NCI-H524 treated with DMSO at 0.1 percent for 48 hours (cell line): ENCODE results near the gene SCGB1C1.

Experiments used
- DNase-seq: peaks from one replicate; lab custom pipeline; 2025; lab: John Stamatoyannopoulos, UW

The SCGB1C1 gene

DNA sequence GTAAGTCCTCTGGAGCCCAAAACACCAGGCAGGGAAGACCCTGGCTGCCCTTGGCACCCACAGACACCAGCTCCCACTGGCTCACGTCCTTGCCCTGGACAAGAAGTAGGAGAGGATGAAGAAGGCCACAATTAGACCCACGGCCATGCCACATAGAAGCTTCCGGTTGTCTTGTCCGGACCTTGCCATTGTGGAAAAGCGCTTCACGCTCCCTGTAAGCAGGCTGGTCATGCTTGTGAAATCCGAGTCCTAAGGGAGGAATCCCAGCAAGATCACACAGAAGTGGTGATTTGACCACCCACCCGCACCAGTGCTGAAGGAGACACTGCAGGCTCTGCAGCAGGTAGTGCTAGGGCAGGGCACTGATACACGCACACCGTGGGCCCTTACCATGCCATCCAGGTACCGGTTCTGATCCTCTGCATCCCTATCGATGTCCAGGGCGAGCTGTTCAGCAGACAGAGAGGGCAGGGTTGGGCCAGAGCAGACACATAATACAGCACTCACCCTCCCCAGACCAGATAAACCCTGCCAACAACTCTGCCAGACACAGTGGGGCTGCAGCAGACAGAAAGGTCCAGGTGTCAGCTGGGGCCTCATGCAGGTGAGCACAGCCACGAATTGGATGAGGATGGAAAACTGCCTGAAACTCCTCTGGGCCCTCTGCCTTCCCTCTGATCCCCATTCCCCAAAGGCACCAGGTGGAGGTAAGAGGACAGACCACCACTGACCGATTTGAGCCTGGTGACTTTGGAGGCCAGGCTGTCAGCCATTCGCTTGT lies 12.5 kb downstream of the SCGB1C1 start:
- no peak for DNase-seq

- DNase-seq = no peak
These were observed 13.1 kb downstream of the SCGB1C1 start for GRCh38 chr11:206002-206384.

DNA sequence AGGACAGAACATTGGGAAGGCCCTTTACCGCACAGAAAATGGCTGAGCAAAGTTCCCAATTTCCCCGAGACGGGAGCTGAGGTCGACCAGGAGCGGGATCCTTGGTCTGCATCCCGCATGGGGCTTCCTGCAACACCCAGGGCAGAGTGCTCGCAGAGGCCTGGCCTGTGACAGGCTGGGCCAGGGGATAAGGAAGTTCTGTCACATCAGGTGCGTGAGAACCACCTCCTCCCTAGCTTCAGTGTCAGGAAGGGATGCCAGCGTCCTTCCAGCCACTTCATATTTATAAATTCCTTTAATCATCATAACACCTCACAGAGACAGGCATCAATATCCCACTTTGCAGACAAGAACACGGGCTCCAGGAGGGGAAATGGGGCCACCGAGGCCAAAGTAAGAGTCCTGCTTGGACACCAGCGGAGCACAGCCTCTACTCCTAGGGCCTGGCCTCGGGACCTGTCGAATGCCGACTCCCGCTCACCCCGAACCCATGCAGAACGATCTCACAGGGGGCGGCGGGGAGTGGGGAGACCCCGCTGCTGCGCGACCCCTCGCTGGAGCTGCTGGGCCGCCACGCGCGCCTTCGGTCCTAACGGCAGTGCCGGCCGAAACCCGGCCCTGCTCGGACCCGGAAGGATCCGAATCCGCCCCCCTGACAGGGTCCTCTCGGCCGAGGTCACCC lies 13.8 kb downstream of the SCGB1C1 start:
- DNase-seq = no peak

DNA sequence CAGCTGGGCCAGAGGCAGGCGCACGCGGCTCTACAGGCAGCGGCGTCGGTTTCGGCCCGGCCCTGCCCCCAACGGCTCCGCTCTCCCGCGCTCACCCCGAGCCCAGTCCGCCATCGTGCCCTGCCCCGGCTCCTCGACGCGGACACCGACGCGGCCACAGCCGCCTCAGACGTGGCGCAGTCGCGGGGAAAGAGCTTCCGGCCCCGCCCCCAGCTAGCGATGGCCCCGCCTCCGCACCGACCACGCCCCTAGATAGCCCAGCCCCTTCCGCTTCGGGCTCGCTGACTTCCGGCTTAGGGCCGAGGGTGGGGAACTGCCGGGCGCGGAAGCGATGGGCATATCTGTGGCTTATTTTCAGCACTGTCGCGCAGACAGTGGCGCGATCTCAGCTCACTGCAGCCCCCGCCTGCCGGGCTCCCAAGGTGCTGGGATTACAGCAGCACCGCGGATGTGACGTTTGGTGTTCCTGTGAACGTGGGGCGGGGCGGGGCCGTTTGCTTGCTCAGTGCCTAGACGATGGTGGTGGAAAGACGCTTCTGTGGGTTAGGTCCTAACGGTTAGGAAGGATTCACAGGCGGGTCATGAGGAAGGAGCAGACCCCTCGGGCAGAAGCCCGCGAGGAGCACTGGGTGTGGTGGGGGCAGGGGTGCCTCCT lies 14.5 kb downstream of the SCGB1C1 start, which contains the start of the genes BET1L and RIC8A:
BET1L (minus strand) TSS at position 192 of the 655 bp plus-strand sequence; CDS start at position 114, 78 bp downstream.
RIC8A (plus strand) TSS at position 501 of the 655 bp plus-strand sequence. CDS start 1,147 bp downstream, outside the sequence.
- DNase-seq = peak; percentile 64

DNA sequence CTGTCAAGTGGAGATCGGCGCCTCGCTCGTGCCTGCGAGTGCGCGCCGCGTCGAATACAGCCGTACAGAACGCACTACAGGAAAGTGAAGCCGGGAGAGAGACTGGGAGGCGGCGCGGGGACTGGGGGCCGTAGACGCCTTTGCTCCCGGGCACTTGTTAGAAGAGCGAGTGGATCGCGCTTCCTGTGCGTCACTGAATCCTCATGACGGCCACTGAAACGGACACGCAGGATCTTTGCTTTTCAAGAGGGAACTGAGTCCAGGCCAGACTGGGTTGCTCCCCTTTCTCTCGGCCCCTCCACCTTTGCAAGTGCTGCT lies 14.9 kb downstream of the SCGB1C1 start:
- DNase-seq = no peak

DNA sequence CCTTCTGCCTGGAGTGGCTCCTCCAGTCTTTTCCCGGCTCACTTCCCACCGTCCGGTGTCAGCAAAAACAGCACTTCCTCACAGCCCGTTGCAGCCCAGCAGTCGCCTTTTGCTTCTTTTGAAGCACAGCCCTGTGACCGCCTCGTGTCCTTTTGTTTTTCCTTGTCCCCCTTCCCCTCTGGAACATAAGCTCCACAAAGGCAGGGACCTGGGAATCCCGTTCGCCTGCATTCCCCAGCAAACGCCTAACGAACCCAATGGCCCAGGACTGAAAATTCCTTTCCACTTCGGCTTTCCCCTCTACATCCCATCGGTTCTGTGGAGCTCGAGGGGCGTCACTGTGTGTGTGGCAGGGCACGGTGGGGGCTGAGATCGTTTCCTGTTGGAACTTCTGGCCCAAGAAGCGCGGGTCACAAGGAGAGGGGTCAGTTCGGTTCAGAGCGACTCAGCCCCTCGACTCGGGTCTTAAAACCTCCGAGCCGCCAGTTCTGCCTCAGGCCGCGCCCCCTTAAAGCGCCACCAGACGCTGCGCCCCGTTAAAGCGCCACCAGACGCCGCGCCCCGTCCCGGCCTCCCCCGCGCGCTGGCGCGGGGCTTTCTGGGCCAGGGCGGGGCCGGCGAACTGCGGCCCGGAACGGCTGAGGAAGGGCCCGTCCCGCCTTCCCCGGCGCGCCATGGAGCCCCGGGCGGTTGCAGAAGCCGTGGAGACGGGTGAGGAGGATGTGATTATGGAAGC lies 15.5 kb downstream of the SCGB1C1 start:
- peak; percentile 1 for DNase-seq

DNA sequence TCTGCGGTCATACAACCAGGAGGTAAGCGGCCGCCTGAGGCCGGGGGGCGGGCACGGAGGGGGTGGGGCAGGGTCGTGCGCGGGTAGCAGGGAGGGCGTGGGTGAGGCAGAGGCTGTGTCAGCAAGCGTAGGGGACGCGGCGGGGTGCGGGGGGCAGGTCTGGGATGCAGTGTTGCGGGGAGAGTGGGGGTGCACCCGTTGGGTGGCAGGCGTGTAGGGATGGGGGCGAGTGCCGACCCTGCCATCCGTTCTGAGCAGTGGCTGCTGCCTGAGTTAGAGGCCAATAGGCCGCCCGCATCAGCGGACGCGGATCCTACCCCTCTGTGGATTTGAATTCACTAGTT lies 16.0 kb downstream of the SCGB1C1 start:
- DNase-seq = no peak

DNA sequence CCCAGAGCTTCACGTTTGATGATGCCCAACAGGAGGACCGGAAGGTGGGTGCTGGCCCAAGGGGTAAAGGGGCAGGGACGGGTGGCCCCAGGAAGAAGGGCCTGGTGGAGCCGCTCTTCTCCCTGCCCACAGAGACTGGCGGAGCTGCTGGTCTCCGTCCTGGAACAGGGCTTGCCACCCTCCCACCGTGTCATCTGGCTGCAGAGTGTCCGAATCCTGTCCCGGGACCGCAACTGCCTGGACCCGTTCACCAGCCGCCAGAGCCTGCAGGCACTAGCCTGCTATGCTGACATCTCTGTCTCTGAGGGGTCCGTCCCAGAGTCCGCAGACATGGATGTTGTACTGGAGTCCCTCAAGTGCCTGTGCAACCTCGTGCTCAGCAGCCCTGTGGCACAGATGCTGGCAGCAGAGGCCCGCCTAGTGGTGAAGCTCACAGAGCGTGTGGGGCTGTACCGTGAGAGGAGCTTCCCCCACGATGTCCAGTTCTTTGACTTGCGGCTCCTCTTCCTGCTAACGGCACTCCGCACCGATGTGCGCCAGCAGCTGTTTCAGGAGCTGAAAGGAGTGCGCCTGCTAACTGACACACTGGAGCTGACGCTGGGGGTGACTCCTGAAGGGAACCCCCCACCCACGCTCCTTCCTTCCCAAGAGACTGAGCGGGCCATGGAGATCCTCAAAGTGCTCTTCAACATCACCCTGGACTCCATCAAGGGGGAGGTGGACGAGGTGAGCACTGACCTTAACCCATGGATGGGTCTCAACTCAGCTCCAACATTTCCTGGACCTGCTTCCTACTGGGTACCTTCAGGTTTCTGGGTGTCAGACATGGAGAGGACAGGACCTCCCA lies 16.6 kb downstream of the SCGB1C1 start:
- DNase-seq = no peak

DNA sequence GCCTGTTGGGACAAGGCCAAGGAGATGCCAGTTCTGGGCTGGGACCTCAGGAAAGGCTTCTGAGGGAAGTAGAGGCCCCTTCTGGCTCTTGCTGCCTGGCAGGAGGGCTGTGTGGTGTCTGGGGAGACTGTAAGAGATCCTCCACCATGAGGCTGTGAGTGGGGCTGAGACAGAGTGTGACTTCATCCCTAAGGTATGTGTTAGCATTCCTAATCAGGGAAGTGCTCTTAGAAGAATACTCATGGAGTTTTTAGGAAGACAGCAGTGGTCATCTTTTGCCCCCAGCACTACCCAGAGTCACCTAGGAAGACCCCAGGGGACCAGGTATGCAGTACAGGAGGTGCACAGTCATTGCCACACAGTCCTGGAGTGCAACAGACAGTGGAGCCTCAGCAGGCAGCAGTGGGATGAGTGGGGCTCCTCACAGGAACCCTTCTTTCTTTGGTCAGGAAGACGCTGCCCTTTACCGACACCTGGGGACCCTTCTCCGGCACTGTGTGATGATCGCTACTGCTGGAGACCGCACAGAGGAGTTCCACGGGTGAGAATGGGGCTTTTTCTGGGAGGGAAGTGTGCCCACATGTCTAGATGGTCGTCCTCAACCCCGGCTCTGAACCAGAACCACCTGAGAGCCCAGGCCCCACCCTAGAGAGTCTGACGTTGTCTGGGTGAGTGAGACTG lies 17.4 kb downstream of the SCGB1C1 start:
- no peak for DNase-seq

GRCh38 chr11:210803-211180 lies 17.9 kb downstream of the SCGB1C1 start:
- no peak for DNase-seq

DNA sequence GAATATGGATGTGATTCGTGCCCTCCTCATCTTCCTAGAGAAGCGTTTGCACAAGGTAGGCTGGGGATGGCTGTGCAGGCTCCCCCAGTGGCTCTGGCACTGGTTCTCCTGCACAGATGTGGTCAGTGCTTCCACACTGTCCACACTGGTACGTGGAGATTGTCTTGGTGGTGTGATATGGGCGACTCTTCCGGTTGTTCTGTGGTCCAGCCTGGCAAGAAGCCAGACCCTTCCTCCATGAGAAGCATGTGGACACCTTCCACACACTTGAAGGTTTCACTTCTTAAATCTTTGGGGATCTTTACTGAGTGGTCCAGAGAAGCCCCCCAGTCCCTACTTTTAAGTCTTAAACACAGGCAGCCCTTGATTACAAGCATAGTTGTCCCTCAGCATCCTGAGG lies 18.4 kb downstream of the SCGB1C1 start:
- no peak for DNase-seq

- no peak for DNase-seq
These were observed 18.9 kb downstream of the SCGB1C1 start for GRCh38 chr11:211741-212140.

DNA sequence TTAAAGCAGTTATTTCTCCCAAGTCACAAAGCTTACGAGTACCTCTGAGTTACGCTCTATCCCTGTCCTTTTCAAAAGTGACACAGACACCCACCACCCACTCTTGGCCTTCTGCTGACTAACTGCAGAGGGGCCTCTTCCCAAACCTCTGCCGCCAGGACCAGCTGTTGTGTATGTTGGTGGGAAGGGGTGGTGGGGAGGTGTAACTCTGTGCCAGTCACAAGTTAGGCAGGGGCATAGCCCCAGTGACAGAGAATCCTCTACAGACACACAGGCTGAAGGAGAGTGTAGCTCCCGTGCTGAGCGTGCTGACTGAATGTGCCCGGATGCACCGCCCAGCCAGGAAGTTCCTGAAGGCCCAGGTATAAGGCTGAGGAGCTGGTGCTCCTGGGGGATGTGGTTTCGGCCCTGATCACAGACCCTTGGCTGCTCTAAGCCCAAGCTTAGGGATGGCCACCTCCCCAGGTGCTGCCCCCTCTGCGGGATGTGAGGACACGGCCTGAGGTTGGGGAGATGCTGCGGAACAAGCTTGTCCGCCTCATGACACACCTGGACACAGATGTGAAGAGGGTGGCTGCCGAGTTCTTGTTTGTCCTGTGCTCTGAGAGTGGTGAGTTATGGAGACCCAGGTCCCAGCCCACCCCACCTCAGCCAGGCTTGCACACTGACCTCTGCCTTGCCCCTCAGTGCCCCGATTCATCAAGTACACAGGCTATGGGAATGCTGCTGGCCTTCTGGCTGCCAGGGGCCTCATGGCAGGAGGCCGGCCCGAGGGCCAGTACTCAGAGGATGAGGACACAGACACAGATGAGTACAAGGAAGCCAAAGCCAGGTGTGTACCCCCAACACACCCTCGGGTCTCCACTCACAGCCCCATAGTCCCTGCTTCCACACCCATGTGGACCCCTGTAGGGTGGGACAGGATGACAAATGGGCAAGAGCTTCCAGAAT lies 19.5 kb downstream of the SCGB1C1 start:
- no peak for DNase-seq

DNA sequence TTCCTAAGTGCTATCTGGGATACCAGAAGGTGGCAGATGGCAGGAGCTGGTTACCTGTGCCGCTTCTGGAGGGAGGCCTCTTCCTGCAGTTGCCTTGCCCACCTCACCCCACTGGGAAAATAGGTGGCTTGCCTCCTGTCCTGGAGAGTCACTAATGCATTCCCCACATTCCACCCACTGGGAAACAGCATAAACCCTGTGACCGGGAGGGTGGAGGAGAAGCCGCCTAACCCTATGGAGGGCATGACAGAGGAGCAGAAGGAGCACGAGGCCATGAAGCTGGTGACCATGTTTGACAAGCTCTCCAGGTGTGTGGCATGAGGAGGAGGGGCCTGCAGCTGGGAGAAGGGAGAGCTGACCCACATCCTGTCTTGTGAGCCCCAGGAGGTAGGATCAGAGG lies 20.2 kb downstream of the SCGB1C1 start:
- no peak for DNase-seq

GRCh38 chr11:214083-214482 lies 21.2 kb downstream of the SCGB1C1 start:
- no peak for DNase-seq

DNA sequence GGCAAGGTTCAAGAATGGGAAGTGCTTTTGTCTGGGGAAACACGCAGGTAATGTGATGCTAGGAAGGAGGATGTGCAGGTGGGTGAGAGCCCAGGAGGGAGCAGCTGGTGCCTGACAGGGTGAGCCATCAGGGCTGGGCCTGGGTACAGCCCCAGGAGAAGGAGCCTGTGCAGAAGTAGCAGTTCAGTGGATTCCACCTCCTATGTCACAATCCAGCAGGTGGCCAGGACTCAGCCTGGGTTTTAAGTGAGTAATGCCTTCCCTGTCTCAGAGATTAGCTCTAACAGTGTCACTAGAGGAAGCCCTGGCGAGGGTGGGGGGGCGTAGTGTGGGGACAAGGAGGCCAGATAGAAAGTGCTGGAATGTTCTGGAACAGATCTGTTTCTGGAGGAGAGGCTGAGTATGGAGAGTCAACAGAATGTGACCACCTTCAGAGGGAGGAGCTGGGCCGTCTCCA lies 22.7 kb downstream of the SCGB1C1 start:
- no peak for DNase-seq

- DNase-seq = no peak
These were observed 23.4 kb downstream of the SCGB1C1 start for GRCh38 chr11:216081-216974.

GRCh38 chr11:217704-218103 lies 24.8 kb downstream of the SCGB1C1 start:
- DNase-seq = no peak
